Pons (tissue), 1 donor: ENCODE measurements around the gene PROK2.

ENCODE experiments used
- DNase-seq: peaks from one replicate; pipeline ENCODE4 v3.0.0-alpha.2; 2016; ENCODE audit warnings: low spot score

Gene PROK2

GRCh38 chr3:71784914-71785531 lies at the start of gene PROK2:
Gene PROK2, minus strand, starts transcription at chr3:71785148. Its CDS starts 96 bp downstream, at chr3:71785052.
- DNase-seq = no peak

GRCh38 chr3:71831599-71831998 lies 46.7 kb upstream of the PROK2 start:
- no peak for DNase-seq

GRCh38 chr3:71825551-71826283 lies 40.8 kb upstream of the PROK2 start:
- no peak for DNase-seq

- no peak for DNase-seq
Measured at GRCh38 chr3:71821116-71821515, 36.2 kb upstream of the PROK2 start.

- DNase-seq = no peak
Measured at GRCh38 chr3:71817262-71817661, 32.3 kb upstream of the PROK2 start.

- DNase-seq = no peak
Measured at GRCh38 chr3:71816767-71817156, 31.8 kb upstream of the PROK2 start.

- DNase-seq = no peak
Measured at GRCh38 chr3:71815340-71816067, 30.6 kb upstream of the PROK2 start.

GRCh38 chr3:71813704-71814103 lies 28.8 kb upstream of the PROK2 start:
- DNase-seq = no peak

GRCh38 chr3:71813073-71813472 lies 28.1 kb upstream of the PROK2 start:
- DNase-seq = no peak

- no peak for DNase-seq
Measured at GRCh38 chr3:71810056-71810455, 25.1 kb upstream of the PROK2 start.

- DNase-seq = no peak
Measured at GRCh38 chr3:71809321-71810026, 24.5 kb upstream of the PROK2 start.

- no peak for DNase-seq
Measured at GRCh38 chr3:71806736-71807135, 21.8 kb upstream of the PROK2 start.

GRCh38 chr3:71805691-71806090 lies 20.7 kb upstream of the PROK2 start:
- no peak for DNase-seq

GRCh38 chr3:71805199-71805598 lies 20.3 kb upstream of the PROK2 start:
- no peak for DNase-seq

GRCh38 chr3:71803248-71803647 lies 18.3 kb upstream of the PROK2 start:
- DNase-seq = no peak

GRCh38 chr3:71801986-71802385 lies 17.0 kb upstream of the PROK2 start:
- DNase-seq = no peak

GRCh38 chr3:71800023-71800422 lies 15.1 kb upstream of the PROK2 start:
- DNase-seq = no peak

- no peak for DNase-seq
Measured at GRCh38 chr3:71797455-71797854, 12.5 kb upstream of the PROK2 start.

GRCh38 chr3:71796290-71796689 lies 11.3 kb upstream of the PROK2 start:
- no peak for DNase-seq

- no peak for DNase-seq
Measured at GRCh38 chr3:71791634-71792033, 6.7 kb upstream of the PROK2 start.

- no peak for DNase-seq
Measured at GRCh38 chr3:71789922-71790321, 5.0 kb upstream of the PROK2 start.

- no peak for DNase-seq
Measured at GRCh38 chr3:71787851-71788405, 3.0 kb upstream of the PROK2 start.
